SK-N-DZ (cell line): ENCODE measurements around the gene ZNF777.
"Not testable (repeated sequence)": the region's sequence is repeated elsewhere in the genome, so short reads cannot be mapped to it uniquely, and the experiment has no call there.

Experiments used
- DNase-seq: peaks from one replicate; pipeline ENCODE4 v3.0.0-alpha.2; 2015; ENCODE audit warnings: low spot score

Gene ZNF777

DNA sequence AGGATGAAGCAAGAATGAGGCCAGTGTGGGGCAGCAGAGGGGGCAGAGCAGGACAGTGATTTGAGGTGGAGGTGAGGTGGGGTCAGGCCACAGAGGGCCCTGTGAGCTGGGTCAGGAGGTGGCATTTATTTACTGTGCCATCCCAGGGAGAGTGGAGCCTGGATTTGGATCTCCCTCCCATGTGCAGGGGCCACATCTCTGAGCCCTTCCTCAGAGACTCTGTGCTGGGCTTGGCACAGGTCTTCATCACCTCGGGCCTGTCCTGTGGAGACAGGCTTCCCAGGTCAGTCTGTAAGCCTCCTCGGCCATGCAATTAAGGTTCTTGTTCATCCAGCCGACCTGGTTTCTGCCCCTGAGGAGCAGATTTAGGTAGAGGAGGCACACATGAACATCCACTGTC is 40.9 kb downstream of the ZNF777 start:
- no peak for DNase-seq

DNA sequence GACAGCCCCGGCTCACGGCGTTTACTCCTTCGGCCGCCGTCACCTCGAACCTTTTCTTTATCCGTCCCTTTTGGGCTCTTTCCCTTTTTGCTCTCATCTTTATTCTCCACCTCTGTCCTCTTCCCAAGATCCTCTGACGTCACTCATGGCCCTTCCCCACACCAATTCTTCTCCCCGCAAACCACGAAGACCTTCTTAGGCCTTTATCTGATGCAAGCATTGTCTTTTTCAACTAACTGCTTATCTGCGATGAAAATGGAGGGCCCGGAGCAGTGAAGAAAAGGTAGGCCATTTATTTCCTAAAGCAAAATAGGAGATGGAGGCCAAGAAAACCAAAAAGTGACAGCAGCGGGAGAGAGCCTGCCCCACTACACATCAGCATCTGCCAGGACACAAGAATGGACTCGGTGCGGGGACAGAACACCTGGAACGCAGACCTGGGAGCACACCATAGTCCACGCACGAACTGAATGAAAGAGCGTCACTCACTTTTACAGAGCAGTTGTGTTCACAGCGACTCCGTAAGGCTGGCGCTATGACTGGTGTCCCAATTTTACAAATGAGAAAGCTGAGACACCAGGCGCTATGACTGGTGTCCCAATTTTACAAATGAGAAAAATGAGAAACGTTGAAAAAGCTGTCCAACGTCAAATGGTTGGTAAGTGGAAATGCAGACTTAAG is 45.3 kb downstream of the ZNF777 start:
- DNase-seq = no peak

DNA sequence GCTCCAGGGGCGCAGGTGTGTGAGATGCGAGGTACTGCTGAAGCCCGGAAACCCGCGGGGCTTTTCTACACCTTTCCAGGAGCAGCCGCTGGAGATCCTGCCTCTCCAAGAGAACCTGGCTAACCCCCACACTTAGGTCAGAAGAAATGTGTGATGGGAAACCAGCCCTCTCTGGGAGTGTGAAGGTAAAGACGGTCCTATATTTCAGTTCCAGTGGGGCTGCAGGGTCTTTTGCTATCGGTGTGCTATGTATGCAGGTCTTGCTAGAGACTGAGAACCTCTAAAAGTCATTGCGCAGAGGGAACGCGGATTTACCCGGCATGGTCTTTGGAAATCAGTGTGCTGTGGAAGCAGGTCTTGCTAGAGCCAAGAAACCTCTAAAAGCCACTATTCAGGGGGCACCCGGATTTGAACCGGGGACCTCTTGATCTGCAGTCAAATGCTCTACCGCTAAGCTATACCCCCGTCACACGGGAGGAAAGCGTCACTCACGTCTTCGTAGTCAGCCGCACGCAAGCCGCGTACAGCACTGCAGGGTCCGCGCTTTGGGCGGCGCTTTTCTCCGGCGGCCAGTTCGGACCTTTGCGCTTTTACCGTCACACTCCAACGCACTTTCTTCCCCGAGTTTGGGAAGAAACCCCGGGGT is 46.0 kb downstream of the ZNF777 start:
- peak; percentile 24 for DNase-seq

DNA sequence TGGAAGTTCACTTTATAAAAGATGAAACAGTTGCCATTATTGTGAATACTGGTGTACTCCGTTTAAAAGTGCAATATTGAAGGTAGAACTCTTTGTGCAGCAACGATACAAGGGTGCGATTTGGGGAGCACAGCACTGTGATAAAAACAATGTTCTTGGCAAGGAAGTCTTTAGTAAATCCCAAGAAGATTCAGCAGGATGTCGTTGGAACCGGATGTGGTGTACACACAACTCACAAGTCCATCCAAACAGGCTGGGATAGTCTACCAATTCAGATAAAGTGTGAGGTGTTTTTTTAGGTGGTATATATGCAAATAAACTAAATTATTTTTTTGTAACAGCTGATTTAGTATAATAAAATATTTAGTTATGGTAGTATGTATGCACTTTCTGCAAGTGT is 46.7 kb downstream of the ZNF777 start:
- DNase-seq = no peak

DNA sequence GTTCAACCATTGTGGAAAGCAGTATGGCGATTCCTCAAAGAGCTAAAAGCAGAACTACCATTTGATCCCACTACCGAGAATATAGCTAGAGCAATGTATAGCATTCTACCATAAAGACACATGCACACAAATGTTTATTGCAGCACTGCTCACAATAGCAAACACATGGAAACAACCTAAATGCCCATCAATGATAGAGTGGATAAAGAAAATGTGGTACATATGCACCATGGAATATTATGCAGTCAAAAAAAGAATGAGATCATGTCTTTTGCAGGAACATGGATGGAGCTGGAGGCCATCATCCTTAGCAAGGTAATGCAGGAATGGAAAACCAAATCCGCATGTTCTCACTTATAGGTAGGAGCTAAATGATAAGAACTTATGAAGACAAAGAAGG is 47.8 kb downstream of the ZNF777 start:
- not testable (repeated sequence) for DNase-seq

DNA sequence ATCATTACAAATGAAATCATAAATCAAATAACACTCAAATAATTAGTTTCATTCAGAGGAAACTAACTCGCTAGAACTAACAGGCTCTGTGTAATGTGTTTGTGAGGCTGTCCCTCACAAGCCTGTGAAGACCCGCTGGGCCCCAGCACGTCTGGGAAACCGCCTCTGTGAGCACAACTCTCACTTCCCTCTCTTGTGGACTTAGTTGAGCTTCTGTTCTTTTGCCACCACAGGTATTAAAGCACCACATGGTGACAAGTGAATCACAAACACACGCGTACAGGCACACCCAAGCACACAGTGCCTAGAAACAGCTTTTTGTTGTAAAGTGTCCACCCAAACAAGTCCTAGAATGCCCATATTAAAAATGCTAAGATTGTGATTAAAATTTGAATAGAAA is 51.0 kb downstream of the ZNF777 start:
- no peak for DNase-seq

DNA sequence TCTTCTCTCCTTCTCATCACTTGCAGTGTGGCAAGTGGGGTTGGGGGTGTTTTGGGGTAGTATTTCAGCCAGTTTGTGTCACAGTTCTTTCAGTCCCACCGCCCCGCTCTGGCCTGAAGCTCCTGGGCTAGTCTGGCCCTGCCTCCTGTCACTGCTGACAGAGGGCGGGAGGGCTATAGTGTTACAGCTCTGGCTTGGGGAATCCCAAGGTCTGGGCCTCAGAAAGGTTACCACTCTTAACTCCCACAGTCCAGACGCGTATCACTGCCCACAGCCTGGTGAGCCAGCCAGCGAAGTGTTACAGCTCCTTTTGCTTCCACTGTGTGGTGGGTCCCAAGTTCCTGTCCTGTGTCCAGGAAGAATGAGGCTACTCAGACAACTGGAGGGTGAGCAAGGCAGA is 56.0 kb downstream of the ZNF777 start:
- no peak for DNase-seq

DNA sequence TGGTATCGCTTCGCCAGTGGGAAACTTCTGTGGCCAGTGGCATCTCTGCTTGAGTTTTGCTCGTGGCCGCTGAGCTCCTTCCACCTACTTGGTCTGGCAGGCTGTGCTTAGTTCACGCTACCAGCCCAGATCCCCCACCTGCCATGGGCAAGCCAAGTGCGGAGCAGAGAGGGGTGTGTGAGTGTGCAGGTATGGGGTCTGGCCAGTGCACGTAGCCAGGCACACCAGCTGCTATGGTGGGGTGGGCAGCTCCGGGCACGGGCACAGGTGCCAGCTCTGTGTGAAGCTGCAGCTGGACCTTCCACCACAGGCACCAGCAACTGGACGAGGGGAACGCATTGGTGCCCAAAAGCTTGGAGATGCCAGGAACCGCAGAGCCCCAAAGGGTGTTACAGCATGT is 56.5 kb downstream of the ZNF777 start:
- no peak for DNase-seq

DNA sequence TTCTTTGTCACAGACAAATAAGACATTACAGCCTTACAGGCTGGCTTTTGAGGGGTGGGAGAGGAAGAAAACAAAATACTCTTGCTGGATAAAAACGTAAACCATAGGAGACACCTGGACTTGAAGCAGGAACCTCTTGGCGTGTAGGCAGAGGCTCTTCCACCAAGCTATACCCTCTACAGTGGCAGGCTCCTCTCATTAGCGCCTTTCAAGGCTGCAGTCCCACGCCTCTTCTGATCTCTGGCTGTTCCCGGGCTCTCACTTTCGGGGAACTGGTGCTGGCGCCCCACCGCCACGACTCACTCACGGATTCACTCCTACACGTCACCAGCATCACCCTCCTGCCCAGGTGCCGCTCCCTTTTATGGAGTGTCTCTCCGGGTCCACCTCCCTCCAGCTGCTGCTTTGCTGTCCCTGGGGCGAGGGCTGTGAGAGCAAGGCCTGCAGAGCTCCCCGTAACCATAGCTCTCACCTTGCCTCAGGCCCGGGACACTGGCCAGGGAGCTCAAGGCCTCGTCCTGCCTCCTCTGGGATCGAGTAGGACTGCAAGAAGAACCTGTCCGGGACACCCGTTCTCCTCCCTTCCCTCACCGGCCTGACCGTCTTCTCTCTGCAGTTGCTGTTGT is 62.6 kb downstream of the ZNF777 start:
- peak; percentile 14 for DNase-seq

DNA sequence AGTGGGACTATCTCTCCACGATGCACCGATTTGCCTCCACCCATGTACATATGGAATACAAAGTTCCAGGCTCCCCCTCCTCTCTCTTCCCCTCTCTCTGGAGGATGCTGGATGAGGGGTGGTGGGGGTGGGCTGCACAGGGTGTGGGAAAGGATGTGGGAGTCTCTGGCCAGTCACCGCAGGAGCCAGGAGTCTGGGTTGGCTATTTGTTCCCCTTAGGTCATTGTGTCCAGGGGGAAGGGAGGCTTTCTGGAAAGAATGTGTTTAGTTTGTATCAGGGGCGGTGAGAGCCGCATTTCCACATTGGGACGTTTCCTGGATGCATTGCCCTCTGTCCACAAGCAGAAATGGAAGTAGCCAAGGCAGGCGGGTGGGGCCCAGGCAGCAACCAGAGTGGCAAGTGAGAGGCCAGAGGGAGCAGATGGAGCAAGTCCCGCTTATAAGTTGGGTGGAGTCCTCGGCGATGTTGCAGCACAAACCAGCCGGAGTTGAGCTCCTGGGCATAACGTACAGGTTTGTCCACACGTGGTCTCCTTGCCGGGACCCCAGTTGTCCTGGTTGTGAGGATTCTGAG is 63.3 kb downstream of the ZNF777 start:
- no peak for DNase-seq

DNA sequence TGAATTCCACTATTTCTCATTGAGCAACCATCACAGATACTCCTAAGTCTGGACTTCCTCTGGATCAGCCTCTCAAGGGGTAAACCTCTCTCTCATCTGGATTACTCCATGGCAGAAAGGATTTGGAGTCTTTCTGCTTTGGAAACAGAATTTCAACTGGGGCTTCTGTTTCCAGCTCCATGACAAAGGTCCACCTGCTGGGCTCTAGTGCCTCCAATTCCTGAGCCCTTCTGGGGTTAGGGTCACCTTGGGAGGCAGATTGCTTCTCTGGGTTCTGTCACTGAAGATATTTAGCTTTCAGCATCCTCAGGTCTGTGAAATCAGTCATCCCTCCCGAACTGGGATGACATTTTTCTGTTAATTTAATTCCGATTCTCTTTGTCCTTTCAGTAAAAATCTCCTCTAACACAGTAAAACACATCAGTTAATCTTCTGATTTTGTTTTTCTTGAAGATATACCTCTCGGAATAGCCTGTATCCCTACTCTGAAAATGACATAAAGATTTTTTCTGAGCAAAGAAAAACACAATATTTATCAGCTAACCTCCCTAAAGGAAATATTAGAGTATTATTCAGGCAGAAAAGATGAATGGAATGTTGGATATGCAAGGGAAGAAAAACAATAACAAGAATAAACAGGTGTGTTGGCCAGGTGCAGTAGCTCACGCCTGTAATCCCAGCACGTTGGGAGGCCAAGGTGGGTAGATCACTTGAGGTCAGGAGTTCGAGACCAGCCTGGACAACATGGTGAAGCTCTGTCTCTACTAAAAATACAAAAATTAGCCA is 72.1 kb downstream of the ZNF777 start:
- not testable (repeated sequence) for DNase-seq

DNA sequence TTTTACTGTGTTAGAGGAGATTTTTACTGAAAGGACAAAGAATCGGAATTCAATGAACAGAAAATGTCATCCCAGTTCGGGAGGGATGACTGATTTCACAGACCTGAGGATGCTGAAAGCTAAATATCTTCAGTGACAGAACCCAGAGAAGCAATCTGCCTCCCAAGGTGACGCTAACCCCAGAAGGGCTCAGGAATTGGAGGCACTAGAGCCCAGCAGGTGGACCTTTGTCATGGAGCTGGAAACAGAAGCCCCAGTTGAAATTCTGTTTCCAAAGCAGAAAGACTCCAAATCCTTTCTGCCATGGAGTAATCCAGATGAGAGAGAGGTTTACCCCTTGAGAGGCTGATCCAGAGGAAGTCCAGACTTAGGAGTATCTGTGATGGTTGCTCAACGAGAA is 74.3 kb downstream of the ZNF777 start:
- DNase-seq = not testable (repeated sequence)

DNA sequence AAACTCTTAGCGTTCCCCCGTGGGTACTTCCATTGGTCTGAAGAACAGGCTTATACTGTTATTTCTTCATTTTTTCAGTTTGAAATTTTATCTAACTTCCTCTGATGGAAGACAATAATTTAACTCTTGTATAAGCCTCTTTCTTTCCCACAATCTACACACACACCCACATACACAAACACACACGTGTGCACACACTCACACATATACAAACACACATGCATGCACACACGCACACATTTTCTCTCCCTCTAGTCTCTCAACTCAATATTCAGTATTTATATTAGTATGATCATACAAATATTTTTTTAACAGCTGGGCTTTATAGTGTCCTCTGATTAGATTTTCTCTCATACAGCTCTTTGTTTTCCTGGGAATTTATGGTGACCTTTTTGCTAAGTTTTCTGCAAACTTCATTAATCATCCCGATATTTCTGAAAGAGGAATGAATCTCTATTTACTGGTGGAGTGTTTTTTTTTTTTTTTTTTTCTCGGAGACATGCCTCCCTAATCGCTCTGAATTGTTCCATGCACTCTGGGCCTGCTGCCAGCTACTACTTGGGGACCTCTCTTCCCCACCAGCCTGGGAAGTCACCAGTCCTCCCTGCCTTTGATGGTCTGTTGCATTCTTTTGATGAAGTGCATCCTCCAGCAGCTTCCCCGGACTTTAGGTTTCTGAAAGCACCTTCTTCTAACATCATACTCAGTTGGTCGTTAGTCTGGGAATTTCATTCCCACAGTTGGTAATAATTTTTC is 75.5 kb downstream of the ZNF777 start:
- no peak for DNase-seq
